ENCODE measurements around the gene ZMAT5. TPM values are rescaled to one million over a fixed set of nuclear protein-coding genes. Genes with fewer than 3 reads are reported as not detected.

ZMAT5 gene
- total RNA-seq, 2 donors from 2014 or later: 9.1 to 9.9 TPM

- TF ChIP-seq POLR2A (IDR thresholded peaks at IDR 0.05): no peak
- no peak for TF ChIP-seq CTCF (IDR thresholded peaks at IDR 0.05)
- no peaks in the 10 kb centered on the region for H3K9me3 ChIP-seq
- peaks cover 49% of the 10 kb centered on the region for H3K4me1 ChIP-seq
- H3K27ac ChIP-seq: peak overlapping the region; percentile 60 to 85 (median 76)
- intact Hi-C loops (cut with DNase I): no loop called here
- no peaks in the 10 kb centered on the region for H3K36me3 ChIP-seq (replicated peaks in 1 of 2; ENCODE audit: insufficient read depth in 1 of 2, low read depth in 2 of 2)
- ATAC-seq: peak; percentile 9
- no peaks in the 10 kb centered on the region for H3K27me3 ChIP-seq
- WGBS, 2 donors: 51 to 67% methylated on average over 1 to 2 of the region's 2 CpGs
- H3K4me3 ChIP-seq: no peak overlapping the region
- no peak for DNase-seq
Measured at GRCh38 chr22:29798801-29799200, 32.0 kb upstream of the ZMAT5 start.

- Histone ChIP-seq H3K27ac (peak overlapping the region; percentile 60 to 85 (median 76)), H3K36me3 (replicated peaks in 1 of 2; ENCODE audit: insufficient read depth in 1 of 2, low read depth in 2 of 2) (peaks cover 0 to 2% of the 10 kb centered on the region in 2 donors), H3K4me3 (no peak overlapping the region), H3K27me3 (no peaks in the 10 kb centered on the region), H3K9me3 (no peaks in the 10 kb centered on the region), H3K4me1 (peaks cover 49% of the 10 kb centered on the region)
- ATAC-seq: no peak
- no peak for DNase-seq
- 67 to 81% methylated on average over 6 of the region's 6 CpGs for WGBS, 2 donors
- TF ChIP-seq POLR2A (IDR thresholded peaks at IDR 0.05) (no peak), CTCF (IDR thresholded peaks at IDR 0.05) (no peak)
- intact Hi-C loops (cut with DNase I): no loop called here
Measured at GRCh38 chr22:29798318-29798717, 31.5 kb upstream of the ZMAT5 start.

GRCh38 chr22:29797351-29797750 is 30.5 kb upstream of the ZMAT5 start:
- peak in 1 of 4 donors; percentile 43 for DNase-seq
- WGBS, 2 donors: 77 to 93% methylated on average over 3 of the region's 3 CpGs
- peaks cover 0 to 7% of the 10 kb centered on the region in 2 donors for H3K36me3 ChIP-seq (replicated peaks in 1 of 2; ENCODE audit: insufficient read depth in 1 of 2, low read depth in 2 of 2)
- intact Hi-C loops (cut with DNase I): no loop called here
- peak overlapping the region in 3 of 4 donors; percentile 23 to 83 (median 69) for H3K27ac ChIP-seq
- peaks cover 49% of the 10 kb centered on the region for H3K4me1 ChIP-seq
- ATAC-seq: no peak
- H3K27me3 ChIP-seq: no peaks in the 10 kb centered on the region
- no peak for TF ChIP-seq POLR2A (IDR thresholded peaks at IDR 0.05)
- no peak for TF ChIP-seq CTCF (IDR thresholded peaks at IDR 0.05)
- no peak overlapping the region for H3K4me3 ChIP-seq
- H3K9me3 ChIP-seq: no peaks in the 10 kb centered on the region

GRCh38 chr22:29795663-29796062 is 28.9 kb upstream of the ZMAT5 start:
- intact Hi-C loops (cut with DNase I): no loop called here
- 36 to 69% methylated on average over 5 of the region's 5 CpGs for WGBS, 2 donors
- peaks cover 49% of the 10 kb centered on the region for H3K4me1 ChIP-seq
- no peak for DNase-seq
- H3K36me3 ChIP-seq (replicated peaks in 1 of 2; ENCODE audit: insufficient read depth in 1 of 2, low read depth in 2 of 2): peaks cover 0 to 18% of the 10 kb centered on the region in 2 donors
- H3K27me3 ChIP-seq: no peaks in the 10 kb centered on the region
- H3K9me3 ChIP-seq: no peaks in the 10 kb centered on the region
- ATAC-seq: peak; percentile 50
- TF ChIP-seq POLR2A (IDR thresholded peaks at IDR 0.05): no peak
- no peak for TF ChIP-seq CTCF (IDR thresholded peaks at IDR 0.05)
- no peak overlapping the region for H3K4me3 ChIP-seq
- H3K27ac ChIP-seq: peak overlapping the region in 3 of 4 donors; percentile 23 to 83 (median 69)

GRCh38 chr22:29793396-29793795 is 26.6 kb upstream of the ZMAT5 start:
- H3K27ac ChIP-seq: no peak overlapping the region
- 96 to 98% methylated on average over 16 to 17 of the region's 17 CpGs for WGBS, 2 donors
- H3K4me3 ChIP-seq: no peak overlapping the region
- H3K36me3 ChIP-seq (replicated peaks in 1 of 2; ENCODE audit: insufficient read depth in 1 of 2, low read depth in 2 of 2): peaks cover 0 to 33% of the 10 kb centered on the region in 2 donors
- H3K27me3 ChIP-seq: no peaks in the 10 kb centered on the region
- intact Hi-C loops (cut with DNase I): no loop called here
- H3K9me3 ChIP-seq: no peaks in the 10 kb centered on the region
- no peak for TF ChIP-seq CTCF (IDR thresholded peaks at IDR 0.05)
- no peak for TF ChIP-seq POLR2A (IDR thresholded peaks at IDR 0.05)
- H3K4me1 ChIP-seq: peaks cover 38% of the 10 kb centered on the region
- ATAC-seq: no peak
- DNase-seq: no peak
